Measurements from ENCODE around the gene PACC1. TPM values are rescaled to one million over a fixed set of nuclear protein-coding genes. Genes with fewer than 3 reads are reported as not detected.

PACC1 gene
- total RNA-seq, 1 donor from 2014 or later: 18.6 TPM

GRCh38 chr1:212354464-212354863, 60.2 kb downstream of the PACC1 start:
- no peak for DNase-seq (ENCODE audit: low spot score in 2 of 2, unreplicated experiment in 2 of 2)
- H3K27me3 Mint-ChIP-seq (ENCODE audit: low read depth): no peaks in the 10 kb centered on the region
- no peak overlapping the region for H3K4me3 Mint-ChIP-seq
- no peak overlapping the region for H3K27ac Mint-ChIP-seq
- H3K9me3 Mint-ChIP-seq: no peaks in the 10 kb centered on the region
- peaks cover 18% of the 10 kb centered on the region for H3K36me3 Mint-ChIP-seq
- no peak for TF ChIP-seq CTCF (IDR thresholded peaks at IDR 0.05; ENCODE audit: unreplicated experiment)
- no peaks in the 10 kb centered on the region for H3K4me1 Mint-ChIP-seq

GRCh38 chr1:212353181-212353580, 61.5 kb downstream of the PACC1 start:
- no peak for TF ChIP-seq CTCF (IDR thresholded peaks at IDR 0.05; ENCODE audit: unreplicated experiment)
- H3K4me1 Mint-ChIP-seq: no peaks in the 10 kb centered on the region
- no peak for DNase-seq (ENCODE audit: low spot score in 2 of 2, unreplicated experiment in 2 of 2)
- peaks cover 15% of the 10 kb centered on the region for H3K36me3 Mint-ChIP-seq
- no peak overlapping the region for H3K4me3 Mint-ChIP-seq
- no peaks in the 10 kb centered on the region for H3K9me3 Mint-ChIP-seq
- no peak overlapping the region for H3K27ac Mint-ChIP-seq
- H3K27me3 Mint-ChIP-seq (ENCODE audit: low read depth): no peaks in the 10 kb centered on the region

GRCh38 chr1:212351588-212352362, 62.9 kb downstream of the PACC1 start:
- Mint-ChIP-seq H3K9me3 (no peaks in the 10 kb centered on the region), H3K4me3 (no peak overlapping the region), H3K27ac (no peak overlapping the region), H3K27me3 (ENCODE audit: low read depth) (no peaks in the 10 kb centered on the region), H3K4me1 (no peaks in the 10 kb centered on the region), H3K36me3 (peaks cover 16% of the 10 kb centered on the region)
- no peak for DNase-seq (ENCODE audit: low spot score in 2 of 2, unreplicated experiment in 2 of 2)
- no peak for TF ChIP-seq CTCF (IDR thresholded peaks at IDR 0.05; ENCODE audit: unreplicated experiment)

- peaks cover 7% of the 10 kb centered on the region for H3K36me3 Mint-ChIP-seq
- H3K9me3 Mint-ChIP-seq: no peaks in the 10 kb centered on the region
- H3K4me1 Mint-ChIP-seq: no peaks in the 10 kb centered on the region
- H3K4me3 Mint-ChIP-seq: no peak overlapping the region
- no peaks in the 10 kb centered on the region for H3K27me3 Mint-ChIP-seq (ENCODE audit: low read depth)
- H3K27ac Mint-ChIP-seq: no peak overlapping the region
- no peak for TF ChIP-seq CTCF (IDR thresholded peaks at IDR 0.05; ENCODE audit: unreplicated experiment)
- no peak for DNase-seq (ENCODE audit: low spot score in 2 of 2, unreplicated experiment in 2 of 2)
These were observed 68.1 kb downstream of the PACC1 start for GRCh38 chr1:212346601-212347000.

- Mint-ChIP-seq H3K9me3 (no peaks in the 10 kb centered on the region), H3K36me3 (peaks cover 5% of the 10 kb centered on the region), H3K4me1 (no peaks in the 10 kb centered on the region), H3K4me3 (no peak overlapping the region), H3K27me3 (ENCODE audit: low read depth) (no peaks in the 10 kb centered on the region), H3K27ac (no peak overlapping the region)
- TF ChIP-seq CTCF (IDR thresholded peaks at IDR 0.05; ENCODE audit: unreplicated experiment): no peak
- no peak for DNase-seq (ENCODE audit: low spot score in 2 of 2, unreplicated experiment in 2 of 2)
These were observed 69.8 kb downstream of the PACC1 start for GRCh38 chr1:212344905-212345304.
